Measurements from ENCODE around the gene ZBTB18.

- TF ChIP-seq, protein P1, sequence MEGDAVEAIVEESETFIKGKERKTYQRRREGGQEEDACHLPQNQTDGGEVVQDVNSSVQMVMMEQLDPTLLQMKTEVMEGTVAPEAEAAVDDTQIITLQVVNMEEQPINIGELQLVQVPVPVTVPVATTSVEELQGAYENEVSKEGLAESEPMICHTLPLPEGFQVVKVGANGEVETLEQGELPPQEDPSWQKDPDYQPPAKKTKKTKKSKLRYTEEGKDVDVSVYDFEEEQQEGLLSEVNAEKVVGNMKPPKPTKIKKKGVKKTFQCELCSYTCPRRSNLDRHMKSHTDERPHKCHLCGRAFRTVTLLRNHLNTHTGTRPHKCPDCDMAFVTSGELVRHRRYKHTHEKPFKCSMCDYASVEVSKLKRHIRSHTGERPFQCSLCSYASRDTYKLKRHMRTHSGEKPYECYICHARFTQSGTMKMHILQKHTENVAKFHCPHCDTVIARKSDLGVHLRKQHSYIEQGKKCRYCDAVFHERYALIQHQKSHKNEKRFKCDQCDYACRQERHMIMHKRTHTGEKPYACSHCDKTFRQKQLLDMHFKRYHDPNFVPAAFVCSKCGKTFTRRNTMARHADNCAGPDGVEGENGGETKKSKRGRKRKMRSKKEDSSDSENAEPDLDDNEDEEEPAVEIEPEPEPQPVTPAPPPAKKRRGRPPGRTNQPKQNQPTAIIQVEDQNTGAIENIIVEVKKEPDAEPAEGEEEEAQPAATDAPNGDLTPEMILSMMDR (IDR thresholded peaks at IDR 0.05), result no peak
- TF ChIP-seq POLR2A (IDR thresholded peaks at IDR 0.05), result no peak
- no peak for TF ChIP-seq EP300 (IDR thresholded peaks at IDR 0.05)
Measured at GRCh38 chr1:244082969-244083368, 31.9 kb downstream of the ZBTB18 start.
